HG02798 (cell line): ENCODE results near the gene CADPS.

Experiments used
- ATAC-seq: cut with Tn5 transposase; IDR thresholded peaks from one replicate; pipeline ENCODE4 v1.9.1; 2021; ENCODE audit warnings: mild to moderate bottlenecking; ENCODE audit not compliant: unreplicated experiment, poor library complexity

CADPS gene

GRCh38 chr3:62467966-62468722, 407.1 kb downstream of the CADPS start:
- ATAC-seq, result no peak

- no peak for ATAC-seq
These were observed 412.4 kb downstream of the CADPS start for GRCh38 chr3:62462788-62463187.

GRCh38 chr3:62462104-62462762, 413.0 kb downstream of the CADPS start:
- ATAC-seq, result no peak

GRCh38 chr3:62454916-62455315, 420.3 kb downstream of the CADPS start:
- no peak for ATAC-seq

- no peak for ATAC-seq
These were observed 421.8 kb downstream of the CADPS start for GRCh38 chr3:62453448-62453847.

- ATAC-seq, result no peak
These were observed 423.9 kb downstream of the CADPS start for GRCh38 chr3:62451211-62451887.

- ATAC-seq, result no peak
These were observed 428.8 kb downstream of the CADPS start for GRCh38 chr3:62446337-62446940.

- ATAC-seq, result no peak
These were observed 429.9 kb downstream of the CADPS start for GRCh38 chr3:62445275-62445674.

- no peak for ATAC-seq
These were observed 435.2 kb downstream of the CADPS start for GRCh38 chr3:62439978-62440377.

GRCh38 chr3:62439176-62439813, 435.9 kb downstream of the CADPS start:
- ATAC-seq, result no peak

- ATAC-seq, result no peak
These were observed 438.4 kb downstream of the CADPS start for GRCh38 chr3:62436785-62437184.

- no peak for ATAC-seq
These were observed 441.8 kb downstream of the CADPS start for GRCh38 chr3:62433396-62433795.

- no peak for ATAC-seq
These were observed 454.0 kb downstream of the CADPS start for GRCh38 chr3:62421207-62421606.

- no peak for ATAC-seq
These were observed 459.1 kb downstream of the CADPS start for GRCh38 chr3:62416144-62416543.

GRCh38 chr3:62415312-62415801, 459.9 kb downstream of the CADPS start:
- no peak for ATAC-seq

- no peak for ATAC-seq
These were observed 460.4 kb downstream of the CADPS start for GRCh38 chr3:62414786-62415185.

- ATAC-seq, result no peak
These were observed 461.5 kb downstream of the CADPS start for GRCh38 chr3:62413687-62414086.

GRCh38 chr3:62406945-62407344, 468.3 kb downstream of the CADPS start:
- ATAC-seq, result no peak

- ATAC-seq, result no peak
These were observed 469.6 kb downstream of the CADPS start for GRCh38 chr3:62405566-62405965.

GRCh38 chr3:62405135-62405534, 470.1 kb downstream of the CADPS start:
- no peak for ATAC-seq
